C4-2B (cell line): Measurements from ENCODE around the gene GLI3.

ENCODE experiments used
- H3K27ac ChIP-seq: fragments of 450-650 bp; 2 replicates; pipeline ENCODE4 v1.5.1; 2017
- ZFX ChIP-seq: fragments of 450-650 bp; IDR thresholded peaks from 2 replicates; pipeline ENCODE4 v1.6.1; 2017
- TF ChIP-seq, protein P1 (sequence below): fragments of 450-650 bp; conservative IDR thresholded peaks from 2 replicates; pipeline ENCODE4 v1.5.1; 2017; ENCODE audit warnings: mild to moderate bottlenecking

The GLI3 gene

DNA sequence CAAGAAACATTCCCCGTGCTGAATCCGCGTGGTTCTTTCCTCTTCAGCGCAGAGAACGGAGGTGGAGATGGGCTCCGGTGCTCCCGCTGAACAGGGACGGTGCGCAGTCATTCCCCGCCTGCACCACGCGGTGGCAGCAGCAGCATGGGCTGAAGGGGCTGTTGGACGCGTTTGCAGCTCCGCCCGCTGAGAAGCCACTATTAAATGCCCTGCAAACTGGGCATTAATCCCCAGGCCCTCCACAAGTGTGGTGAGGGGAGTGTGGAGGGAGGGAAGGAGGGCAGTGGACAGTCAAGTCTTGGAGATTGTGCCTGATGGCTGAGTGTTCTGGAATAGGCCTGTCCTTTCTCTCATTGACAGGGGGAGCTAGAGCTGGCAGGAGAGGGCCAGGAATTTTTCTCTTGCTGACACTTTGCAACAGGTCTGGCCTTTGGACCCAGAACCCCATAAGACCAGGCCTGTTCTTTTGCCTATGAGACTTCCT, 293.9 kb downstream of the GLI3 start:
- H3K27ac ChIP-seq, result no peak overlapping the region
- TF ChIP-seq ZFX, result no peak
- TF ChIP-seq, protein P1, sequence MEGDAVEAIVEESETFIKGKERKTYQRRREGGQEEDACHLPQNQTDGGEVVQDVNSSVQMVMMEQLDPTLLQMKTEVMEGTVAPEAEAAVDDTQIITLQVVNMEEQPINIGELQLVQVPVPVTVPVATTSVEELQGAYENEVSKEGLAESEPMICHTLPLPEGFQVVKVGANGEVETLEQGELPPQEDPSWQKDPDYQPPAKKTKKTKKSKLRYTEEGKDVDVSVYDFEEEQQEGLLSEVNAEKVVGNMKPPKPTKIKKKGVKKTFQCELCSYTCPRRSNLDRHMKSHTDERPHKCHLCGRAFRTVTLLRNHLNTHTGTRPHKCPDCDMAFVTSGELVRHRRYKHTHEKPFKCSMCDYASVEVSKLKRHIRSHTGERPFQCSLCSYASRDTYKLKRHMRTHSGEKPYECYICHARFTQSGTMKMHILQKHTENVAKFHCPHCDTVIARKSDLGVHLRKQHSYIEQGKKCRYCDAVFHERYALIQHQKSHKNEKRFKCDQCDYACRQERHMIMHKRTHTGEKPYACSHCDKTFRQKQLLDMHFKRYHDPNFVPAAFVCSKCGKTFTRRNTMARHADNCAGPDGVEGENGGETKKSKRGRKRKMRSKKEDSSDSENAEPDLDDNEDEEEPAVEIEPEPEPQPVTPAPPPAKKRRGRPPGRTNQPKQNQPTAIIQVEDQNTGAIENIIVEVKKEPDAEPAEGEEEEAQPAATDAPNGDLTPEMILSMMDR, result peak; percentile 98

DNA sequence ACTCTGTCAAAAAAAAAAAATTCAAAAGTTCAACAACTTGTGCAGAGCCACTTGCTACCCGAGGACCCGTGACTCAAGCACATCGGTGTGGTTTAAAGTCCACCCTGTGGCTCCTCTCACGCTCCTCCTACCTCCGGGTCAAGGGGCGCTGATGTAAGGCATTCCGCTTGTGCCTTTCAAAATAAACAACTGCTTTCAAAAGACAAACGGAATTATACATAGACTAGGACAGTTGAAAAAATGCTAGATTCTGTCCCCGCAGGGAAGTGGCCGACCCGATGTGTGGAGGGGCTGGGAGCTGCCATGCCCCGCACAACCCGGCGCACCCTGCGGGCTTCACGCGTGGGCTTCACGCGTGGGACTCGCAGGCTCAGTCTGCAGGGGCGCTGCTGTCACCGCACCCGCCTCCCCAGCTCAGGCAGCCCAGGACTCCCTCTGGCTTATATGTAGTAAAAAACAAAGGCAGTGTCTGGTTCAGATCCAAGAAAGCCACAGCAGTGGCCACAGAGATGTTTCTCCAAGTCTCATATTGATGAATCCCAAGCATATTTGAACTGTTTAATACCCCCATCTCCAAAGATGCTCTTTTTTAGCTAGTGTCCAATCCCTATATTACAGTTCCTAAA, 294.4 kb downstream of the GLI3 start:
- TF ChIP-seq, protein P1, result no peak
- TF ChIP-seq ZFX, result no peak
- H3K27ac ChIP-seq, result no peak overlapping the region

- H3K27ac ChIP-seq, result no peak overlapping the region
- TF ChIP-seq, protein P1, result peak; percentile 87
- TF ChIP-seq ZFX, result no peak
These were observed 296.2 kb downstream of the GLI3 start for GRCh38 chr7:41940760-41941343.

DNA sequence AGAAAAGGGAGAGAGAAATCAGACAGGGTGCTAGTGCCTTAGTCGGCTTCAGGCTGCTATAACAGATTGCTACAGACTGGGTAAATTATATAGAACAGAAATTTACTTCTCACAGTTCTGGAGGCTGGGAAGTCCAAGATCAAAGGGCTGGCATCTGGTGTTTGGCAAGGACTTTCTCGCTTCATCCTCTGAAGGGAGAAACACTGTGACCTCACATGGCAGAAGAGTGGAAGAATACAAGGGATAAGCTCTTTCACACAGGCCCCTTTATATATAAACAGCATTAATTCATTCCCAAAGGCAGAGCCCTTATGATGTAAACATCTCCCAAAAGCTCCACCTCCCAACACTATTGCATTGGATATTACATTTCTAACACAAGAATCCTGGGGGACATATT, 298.6 kb downstream of the GLI3 start:
- H3K27ac ChIP-seq, result no peak overlapping the region

GRCh38 chr7:41933427-41933826, 303.6 kb downstream of the GLI3 start:
- TF ChIP-seq, protein P1, result no peak
- TF ChIP-seq ZFX, result no peak
- no peak overlapping the region for H3K27ac ChIP-seq

More for the DNA sequence above, 298.6 kb downstream of the GLI3 start:
- TF ChIP-seq ZFX, result no peak
- TF ChIP-seq, protein P1, result no peak

- no peak overlapping the region for H3K27ac ChIP-seq
- TF ChIP-seq, protein P1, result no peak
- no peak for TF ChIP-seq ZFX
These were observed 305.8 kb downstream of the GLI3 start for GRCh38 chr7:41931263-41931646.

DNA sequence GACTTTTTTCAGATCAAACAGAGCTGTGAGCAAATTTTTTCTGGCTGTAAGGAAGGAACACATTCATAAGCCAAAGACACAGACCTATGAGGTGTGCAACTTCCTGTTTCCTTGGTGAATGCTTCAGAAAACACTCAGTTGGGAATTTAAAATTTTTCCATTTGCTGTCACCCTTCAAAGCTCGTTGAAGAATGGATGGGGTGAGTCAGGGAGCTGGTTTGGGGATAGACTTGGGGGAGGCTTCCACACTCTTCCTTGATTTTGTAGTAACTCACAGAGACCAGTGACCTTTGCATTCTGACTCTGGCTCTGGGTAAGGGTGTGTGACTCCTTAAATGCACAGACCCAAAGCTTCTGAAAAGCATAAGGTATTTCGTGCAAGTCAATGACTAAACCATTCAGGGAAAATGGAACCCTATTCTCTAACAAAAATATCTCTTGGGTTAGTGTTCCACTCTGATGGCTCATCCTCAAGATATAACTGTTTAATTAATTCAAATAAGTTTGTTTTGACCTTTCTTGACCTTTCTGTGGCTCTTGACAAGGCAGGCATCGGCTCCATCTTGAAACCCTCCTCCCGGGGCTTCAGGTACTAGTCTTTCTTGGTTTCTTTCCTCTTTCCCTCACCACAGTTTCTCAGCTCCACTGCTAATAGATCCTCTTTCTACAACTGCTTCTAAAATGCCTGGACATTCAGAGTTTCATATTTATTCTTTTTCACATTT, 306.3 kb downstream of the GLI3 start:
- no peak overlapping the region for H3K27ac ChIP-seq
- TF ChIP-seq ZFX, result no peak
- TF ChIP-seq, protein P1, result no peak
